SK-N-MC (cell line): ENCODE results near the gene PLEKHM1.
"Not testable (repeated sequence)": the region's sequence is repeated elsewhere in the genome, so short reads cannot be mapped to it uniquely, and the experiment has no call there.

ENCODE experiments used
- EZH2 ChIP-seq: fragments of 200-600 bp; sonication (generic); IDR thresholded peaks from one replicate; pipeline ENCODE4 v1.6.1; 2017; ENCODE audit warnings: antibody characterized with exemption
- FOXP2 ChIP-seq: optimal IDR thresholded peaks from 2 replicates; pipeline ENCODE3; 2011; ENCODE audit warnings: mild to moderate bottlenecking, moderate library complexity; ENCODE audit not compliant: insufficient read depth; ENCODE audit errors: extremely low read length, control extremely low read depth
- POLR2AphosphoS5 ChIP-seq: IDR thresholded peaks from 2 replicates; pipeline ENCODE4 v1.6.1; 2012; ENCODE audit warnings: mild to moderate bottlenecking, low read depth, low read length, borderline replicate concordance

- TF ChIP-seq POLR2AphosphoS5, EZH2, FOXP2: not testable (repeated sequence)
Measured at GRCh38 chr17:45492156-45492555, 1.6 kb upstream of the PLEKHM1 start.
